Loucy (cell line): ENCODE data around the gene GPHN.
"Not testable (repeated sequence)": the region's sequence is repeated elsewhere in the genome, so short reads cannot be mapped to it uniquely, and the experiment has no call there.

ENCODE experiments used
- H2AFZ ChIP-seq: fragments of 200-600 bp; sonication (generic); 2 replicates; pipeline ENCODE4 v1.6.0; 2016; ENCODE audit warnings: antibody characterized with exemption, mild to moderate bottlenecking, low read length, moderate library complexity
- H3F3A ChIP-seq: fragments of 200-600 bp; 2 replicates; pipeline ENCODE4 v1.6.0; 2016; ENCODE audit warnings: antibody characterized with exemption, low read depth, mild to moderate bottlenecking
- H3K27me3 ChIP-seq: fragments of 200-600 bp; sonication (generic); 2 replicates; pipeline ENCODE4 v1.6.1; 2014; ENCODE audit warnings: low read length, mild to moderate bottlenecking; ENCODE audit not compliant: insufficient read depth, poor library complexity, severe bottlenecking
- H3K36me3 ChIP-seq: fragments of 200-600 bp; sonication (generic); 2 replicates; pipeline ENCODE4 v1.6.1; 2016; ENCODE audit warnings: low read length; ENCODE audit not compliant: insufficient read depth
- H3K4me1 ChIP-seq: fragments of 200-600 bp; sonication (generic); 2 replicates; pipeline ENCODE4 v1.5.1; 2014; ENCODE audit warnings: low read length, mild to moderate bottlenecking; ENCODE audit not compliant: insufficient read depth, poor library complexity, severe bottlenecking
- H3K4me2 ChIP-seq: fragments of 200-600 bp; sonication (generic); 2 replicates; pipeline ENCODE4 v1.6.0; 2014; ENCODE audit warnings: antibody characterized with exemption, low read length, low read depth, mild to moderate bottlenecking; ENCODE audit not compliant: poor library complexity, severe bottlenecking
- H3K4me3 ChIP-seq: fragments of 200-600 bp; sonication (generic); 2 replicates; pipeline ENCODE4 v1.5.1; 2014; ENCODE audit warnings: low read length, mild to moderate bottlenecking, mixed read lengths; ENCODE audit not compliant: poor library complexity, severe bottlenecking
- H3K79me2 ChIP-seq: fragments of 200-600 bp; sonication (generic); 2 replicates; pipeline ENCODE4 v1.6.1; 2014; ENCODE audit warnings: low read length; ENCODE audit not compliant: insufficient read depth
- H3K9ac ChIP-seq: fragments of 200-600 bp; sonication (generic); 2 replicates; pipeline ENCODE4 v1.6.0; 2014; ENCODE audit warnings: mild to moderate bottlenecking, low read depth, low read length, moderate library complexity; ENCODE audit not compliant: poor library complexity, severe bottlenecking
- H3K9me2 ChIP-seq: fragments of 200-600 bp; sonication (generic); replicated peaks from 2 replicates; pipeline ENCODE4 v1.6.1; 2016; ENCODE audit warnings: low read depth, low read length, mixed read lengths
- H3K9me3 ChIP-seq: fragments of 200-600 bp; sonication (generic); 2 replicates; pipeline ENCODE4 v1.6.1; 2014; ENCODE audit warnings: mild to moderate bottlenecking, antibody characterized with exemption, low read length, low read depth; ENCODE audit not compliant: insufficient read depth
- H4K20me1 ChIP-seq: fragments of 200-600 bp; sonication (generic); 2 replicates; pipeline ENCODE4 v1.6.0; 2014; ENCODE audit warnings: antibody characterized with exemption, low read length, mild to moderate bottlenecking; ENCODE audit not compliant: insufficient read depth, poor library complexity, severe bottlenecking
- EZH2phosphoT487 ChIP-seq: fragments of 200-600 bp; IDR thresholded peaks from 2 replicates; pipeline ENCODE4 v1.6.1; 2018; ENCODE audit warnings: antibody characterized with exemption, mild to moderate bottlenecking, moderate library complexity, borderline replicate concordance
- TF ChIP-seq, protein P1 (sequence below): fragments of 200-600 bp; sonication (generic); conservative IDR thresholded peaks from 2 replicates; pipeline ENCODE4 v1.5.1; 2014; ENCODE audit warnings: mild to moderate bottlenecking, antibody characterized with exemption, low read length

The GPHN gene

DNA sequence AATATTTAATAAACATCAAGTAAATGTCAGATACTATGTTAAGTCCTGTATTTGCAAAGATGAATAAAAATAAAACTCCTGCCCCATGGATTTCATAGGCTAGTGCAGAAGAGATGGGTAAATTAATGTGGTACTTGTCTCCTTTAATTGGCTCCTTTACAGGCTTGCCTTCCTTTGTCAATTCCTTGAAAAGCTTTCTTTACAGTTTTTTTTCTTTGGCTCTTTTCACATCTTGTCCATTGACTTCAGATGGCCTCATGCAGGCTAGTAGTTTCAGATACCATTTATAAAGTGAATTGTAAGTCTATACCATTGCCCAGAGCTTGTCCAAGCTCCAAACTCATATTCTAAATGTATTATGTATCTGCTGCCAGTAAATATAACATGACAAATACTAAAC is 552.6 kb downstream of the GPHN start:
- H3K36me3 ChIP-seq, result no peaks in the 10 kb centered on the region
- H3K27me3 ChIP-seq, result no peaks in the 10 kb centered on the region
- H2AFZ ChIP-seq, result no peak overlapping the region
- no peaks in the 10 kb centered on the region for H3K9me3 ChIP-seq
- no peaks in the 10 kb centered on the region for H3K9me2 ChIP-seq
- no peak overlapping the region for H3K4me2 ChIP-seq
- no peaks in the 10 kb centered on the region for H3K4me1 ChIP-seq
- TF ChIP-seq, protein P1, sequence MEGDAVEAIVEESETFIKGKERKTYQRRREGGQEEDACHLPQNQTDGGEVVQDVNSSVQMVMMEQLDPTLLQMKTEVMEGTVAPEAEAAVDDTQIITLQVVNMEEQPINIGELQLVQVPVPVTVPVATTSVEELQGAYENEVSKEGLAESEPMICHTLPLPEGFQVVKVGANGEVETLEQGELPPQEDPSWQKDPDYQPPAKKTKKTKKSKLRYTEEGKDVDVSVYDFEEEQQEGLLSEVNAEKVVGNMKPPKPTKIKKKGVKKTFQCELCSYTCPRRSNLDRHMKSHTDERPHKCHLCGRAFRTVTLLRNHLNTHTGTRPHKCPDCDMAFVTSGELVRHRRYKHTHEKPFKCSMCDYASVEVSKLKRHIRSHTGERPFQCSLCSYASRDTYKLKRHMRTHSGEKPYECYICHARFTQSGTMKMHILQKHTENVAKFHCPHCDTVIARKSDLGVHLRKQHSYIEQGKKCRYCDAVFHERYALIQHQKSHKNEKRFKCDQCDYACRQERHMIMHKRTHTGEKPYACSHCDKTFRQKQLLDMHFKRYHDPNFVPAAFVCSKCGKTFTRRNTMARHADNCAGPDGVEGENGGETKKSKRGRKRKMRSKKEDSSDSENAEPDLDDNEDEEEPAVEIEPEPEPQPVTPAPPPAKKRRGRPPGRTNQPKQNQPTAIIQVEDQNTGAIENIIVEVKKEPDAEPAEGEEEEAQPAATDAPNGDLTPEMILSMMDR, result no peak
- TF ChIP-seq EZH2phosphoT487, result no peak
- no peaks in the 10 kb centered on the region for H3K79me2 ChIP-seq
- H3K9ac ChIP-seq, result no peak overlapping the region
- H3F3A ChIP-seq, result no peaks in the 10 kb centered on the region
- H4K20me1 ChIP-seq, result no peaks in the 10 kb centered on the region
- no peak overlapping the region for H3K4me3 ChIP-seq

DNA sequence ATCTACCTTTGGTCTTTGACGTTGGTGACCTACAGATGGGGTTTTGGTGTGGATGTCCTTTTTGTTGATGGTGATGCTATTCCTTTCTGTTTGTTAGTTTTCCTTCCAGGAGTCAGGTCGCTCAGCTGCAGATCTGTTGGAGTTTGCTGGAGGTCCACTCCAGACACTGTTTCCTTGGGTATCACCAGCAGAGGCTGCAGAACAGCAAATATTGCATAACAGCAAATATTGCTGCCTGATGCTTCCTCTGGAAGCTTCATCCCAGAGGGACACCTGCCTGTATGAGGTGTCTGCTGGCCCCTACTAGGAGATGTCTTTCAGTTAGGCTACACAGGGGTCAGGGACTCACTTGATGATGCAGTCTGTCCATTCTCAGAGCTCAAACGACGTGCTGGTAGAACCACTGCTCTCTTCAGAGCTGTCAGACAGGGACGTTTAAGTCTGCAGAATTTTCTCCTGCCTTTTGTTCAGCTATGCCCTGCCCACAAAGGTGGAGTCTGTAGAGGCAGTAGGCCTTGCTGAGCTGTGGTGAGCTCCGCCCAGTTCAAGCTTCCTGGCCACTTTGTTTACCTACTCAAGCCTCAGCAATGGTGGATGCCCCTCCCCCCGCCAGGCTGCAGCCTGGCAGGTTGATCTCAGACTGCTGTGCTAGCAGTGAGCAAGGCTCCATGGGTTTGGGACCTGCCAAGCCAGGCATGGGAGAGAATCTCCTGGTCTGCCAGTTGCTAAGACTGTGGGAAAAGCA is 559.3 kb downstream of the GPHN start:
- not testable (repeated sequence) for H3K27me3 ChIP-seq, H4K20me1 ChIP-seq, H3K36me3 ChIP-seq, H3K9ac ChIP-seq, H3K79me2 ChIP-seq, H2AFZ ChIP-seq, H3K4me2 ChIP-seq, H3K9me2 ChIP-seq, H3F3A ChIP-seq, H3K4me3 ChIP-seq, H3K4me1 ChIP-seq, H3K9me3 ChIP-seq

DNA sequence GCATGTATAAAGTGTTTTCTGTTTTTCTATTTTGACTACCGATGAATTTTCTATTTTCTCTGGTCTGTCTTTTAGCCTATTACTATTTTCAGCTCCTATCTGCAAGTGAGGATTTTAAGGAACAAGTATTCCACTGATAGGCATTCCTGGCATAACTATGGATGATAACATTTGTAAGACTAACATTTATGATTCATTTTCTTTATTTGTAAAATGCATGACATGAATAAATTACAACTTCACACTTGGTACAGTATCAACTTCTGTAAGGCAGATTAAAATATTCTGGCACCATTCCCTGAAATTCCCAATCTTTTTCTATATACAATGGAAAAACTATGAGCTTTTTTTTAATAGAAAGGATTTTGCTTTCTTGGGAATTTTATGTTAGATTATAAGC is 560.3 kb downstream of the GPHN start:
- Histone ChIP-seq H3K9ac (no peak overlapping the region), H3K79me2 (no peaks in the 10 kb centered on the region), H3K9me2 (no peaks in the 10 kb centered on the region), H3K4me2 (no peak overlapping the region), H3K4me3 (no peak overlapping the region), H2AFZ (no peak overlapping the region), H3K9me3 (no peaks in the 10 kb centered on the region), H3F3A (no peaks in the 10 kb centered on the region), H4K20me1 (no peaks in the 10 kb centered on the region), H3K36me3 (no peaks in the 10 kb centered on the region; the same call in 1 of the 2 replicates), H3K4me1 (no peaks in the 10 kb centered on the region), H3K27me3 (no peaks in the 10 kb centered on the region)
- no peak for TF ChIP-seq EZH2phosphoT487
- TF ChIP-seq, protein P1, result no peak

DNA sequence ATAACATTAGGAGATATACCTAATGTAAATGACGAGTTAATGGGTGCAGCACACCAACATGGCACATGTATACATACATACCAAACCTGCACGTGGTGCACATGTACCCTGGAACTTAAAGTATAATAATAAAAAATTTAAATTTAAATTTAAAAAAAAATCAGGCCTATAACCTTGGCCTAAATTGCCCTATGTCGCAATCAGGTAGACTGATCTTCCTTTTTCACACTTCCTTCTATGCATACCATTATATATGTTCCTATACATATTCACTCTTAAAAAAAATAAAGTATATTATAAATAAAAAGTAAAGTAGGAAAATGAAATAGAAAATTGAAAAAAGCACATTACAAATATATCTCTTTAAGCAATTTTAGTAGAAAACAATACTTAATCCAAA is 563.6 kb downstream of the GPHN start:
- no peaks in the 10 kb centered on the region for H3K27me3 ChIP-seq

More for the DNA sequence above, 563.6 kb downstream of the GPHN start:
- no peaks in the 10 kb centered on the region for H3K4me1 ChIP-seq
- no peaks in the 10 kb centered on the region for H3F3A ChIP-seq
- H3K4me3 ChIP-seq, result no peak overlapping the region
- H3K9ac ChIP-seq, result no peak overlapping the region
- no peaks in the 10 kb centered on the region; the same call in 1 of the 2 replicates for H3K36me3 ChIP-seq
- no peaks in the 10 kb centered on the region for H3K79me2 ChIP-seq
- no peak overlapping the region for H3K4me2 ChIP-seq
- H3K9me2 ChIP-seq, result no peaks in the 10 kb centered on the region
- no peak overlapping the region for H2AFZ ChIP-seq
- no peaks in the 10 kb centered on the region for H4K20me1 ChIP-seq
- no peaks in the 10 kb centered on the region for H3K9me3 ChIP-seq
- TF ChIP-seq, protein P1, result no peak
- TF ChIP-seq EZH2phosphoT487, result no peak
